ENCODE measurements around the gene CENPB. TPM values are rescaled to one million over a fixed set of nuclear protein-coding genes. Genes with fewer than 3 reads are reported as not detected.

CENPB gene
- total and polyA plus RNA-seq, 10 of the 15 experiments (the other 5 are each of a cell fraction or from before 2014, with no cell fraction given): 0.16 to 71.2 (median 14.0) TPM

DNA sequence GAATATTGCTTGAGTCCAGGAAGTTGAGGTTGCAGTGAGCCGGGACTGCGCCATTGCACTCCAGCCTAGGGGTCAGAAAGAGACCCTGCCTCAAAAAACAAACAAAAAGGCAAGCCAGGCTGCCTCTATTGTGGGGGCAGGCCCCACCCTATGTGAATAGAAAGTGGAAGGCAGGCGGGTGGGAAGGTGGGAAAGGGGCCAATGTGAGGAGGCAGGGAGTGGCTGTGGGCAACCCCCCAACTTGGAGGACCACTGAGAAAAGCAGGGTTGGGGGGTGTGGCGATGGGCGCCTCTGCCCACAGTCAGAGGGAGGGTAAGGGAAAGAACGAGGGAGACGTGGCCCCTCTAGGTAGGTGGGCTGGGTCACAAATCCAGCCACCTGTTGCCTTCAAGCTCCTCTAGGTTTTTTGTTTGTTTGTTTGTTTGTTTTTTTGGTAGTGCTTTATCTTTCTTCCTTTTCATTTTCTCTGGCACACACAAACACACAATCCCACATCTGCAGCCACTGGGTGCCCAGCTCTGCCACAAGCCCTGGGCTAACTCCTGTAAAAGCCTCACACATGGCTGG is 28.5 kb upstream of the CENPB start:
- TF ChIP-seq NRF1 (conservative IDR thresholded peaks at IDR 0.05; ENCODE audit: low read depth, low read length): no peak
- TF ChIP-seq ZNF622 (IDR thresholded peaks at IDR 0.05): no peak
- no peak for TF ChIP-seq MEF2A (IDR thresholded peaks at IDR 0.05; ENCODE audit: insufficient read depth, low read depth, low read length)
- TF ChIP-seq TBL1XR1 (IDR thresholded peaks at IDR 0.05; ENCODE audit: low read depth, low read length): no peak
- TF ChIP-seq RAD21 (IDR thresholded peaks at IDR 0.05; ENCODE audit: insufficient read depth, low read depth, low read length): no peak
- no peak for TF ChIP-seq RAD51 (IDR thresholded peaks at IDR 0.05)
- TF ChIP-seq E2F8 (IDR thresholded peaks at IDR 0.05; ENCODE audit: low read depth, partially characterized antibody): no peak
- TF ChIP-seq RFX5 (IDR thresholded peaks at IDR 0.05; ENCODE audit: low read depth, low read length): no peak
- no peak for TF ChIP-seq NR2C2 (IDR thresholded peaks at IDR 0.05; ENCODE audit: borderline replicate concordance, control insufficient read depth, insufficient read length, low read depth)
- BruUV-seq (replicated peaks): no TSS peak
- H4K20me1 ChIP-seq (ENCODE audit: control insufficient read depth, insufficient read depth): no peaks in the 10 kb centered on the region
- ChIA-PET SMC1A (ENCODE audit: uncharacterized antibody, unreplicated experiment) (interaction anchor here (1.2 kb wide), 1 partner anchor 17 kb away, joined by 3 read pairs; no protein-coding TSS in a partner anchor), RAD21 (ENCODE audit: unreplicated experiment) (no interaction called here), POLR2A (no interaction called here), CTCF (interaction anchor here (1.2 to 2.1 kb wide), 2 partner anchors 28 to 47 kb away, joined by 3 to 7 read pairs; partner anchors contain the start of gene ADISSP)
- in situ Hi-C loops (cut with MboI): no loop called here
- no peak overlapping the region for H3K4me3 ChIP-seq
- H3K79me2 ChIP-seq (ENCODE audit: control insufficient read depth, insufficient read depth, low read length): no peaks in the 10 kb centered on the region
- no peaks in the 10 kb centered on the region for H3K9me3 ChIP-seq (replicated peaks; ENCODE audit: control insufficient read depth, insufficient read depth, low read length)
- 47% methylated on average over 7 of the region's 7 CpGs for WGBS (ENCODE audit: insufficient coverage, insufficient replicate concordance, low lambda C conversion rate, missing lambda C conversion rate)
- no peaks in the 10 kb centered on the region for H3K27me3 ChIP-seq (replicated peaks in 1 of 2; ENCODE audit: control insufficient read depth in 2 of 2, insufficient read depth in 2 of 2, low read length in 1 of 2)
- DNase-seq (ENCODE audit: low read depth, low spot score) (no peak), ATAC-seq (no peak), FAIRE-seq (no peak)
- intact Hi-C loops (cut with micrococcal nuclease; ENCODE audit: unreplicated experiment): no loop called here
- peaks cover 14% of the 10 kb centered on the region for H3K4me1 ChIP-seq (ENCODE audit: control insufficient read depth, insufficient read depth, low read length)
- no peak overlapping the region for H3K9ac ChIP-seq (ENCODE audit: control insufficient read depth, insufficient read depth, low read length)
- no peaks in the 10 kb centered on the region for H3K36me3 ChIP-seq (ENCODE audit: control insufficient read depth in 2 of 2, insufficient read depth in 2 of 2, low read length in 1 of 2)
- H2AFZ ChIP-seq (ENCODE audit: control insufficient read depth, low read depth, low read length): no peak overlapping the region
- H3K4me2 ChIP-seq (ENCODE audit: control insufficient read depth, insufficient read depth): no peak overlapping the region
- no peak overlapping the region for H3K27ac ChIP-seq (ENCODE audit: control insufficient read depth, insufficient read depth)
